ENCODE results near the gene AZIN2. TPM values are rescaled to one million over a fixed set of nuclear protein-coding genes. Genes with fewer than 3 reads are reported as not detected.

AZIN2 gene
- total and polyA plus RNA-seq, 2 of the 13 experiments (the other 11 are each of a cell fraction or from before 2014, with no cell fraction given): 1.7 to 3.5 TPM

GRCh38 chr1:33127001-33127823, 46.3 kb downstream of the AZIN2 start (continued):
- TF ChIP-seq, protein P1, sequence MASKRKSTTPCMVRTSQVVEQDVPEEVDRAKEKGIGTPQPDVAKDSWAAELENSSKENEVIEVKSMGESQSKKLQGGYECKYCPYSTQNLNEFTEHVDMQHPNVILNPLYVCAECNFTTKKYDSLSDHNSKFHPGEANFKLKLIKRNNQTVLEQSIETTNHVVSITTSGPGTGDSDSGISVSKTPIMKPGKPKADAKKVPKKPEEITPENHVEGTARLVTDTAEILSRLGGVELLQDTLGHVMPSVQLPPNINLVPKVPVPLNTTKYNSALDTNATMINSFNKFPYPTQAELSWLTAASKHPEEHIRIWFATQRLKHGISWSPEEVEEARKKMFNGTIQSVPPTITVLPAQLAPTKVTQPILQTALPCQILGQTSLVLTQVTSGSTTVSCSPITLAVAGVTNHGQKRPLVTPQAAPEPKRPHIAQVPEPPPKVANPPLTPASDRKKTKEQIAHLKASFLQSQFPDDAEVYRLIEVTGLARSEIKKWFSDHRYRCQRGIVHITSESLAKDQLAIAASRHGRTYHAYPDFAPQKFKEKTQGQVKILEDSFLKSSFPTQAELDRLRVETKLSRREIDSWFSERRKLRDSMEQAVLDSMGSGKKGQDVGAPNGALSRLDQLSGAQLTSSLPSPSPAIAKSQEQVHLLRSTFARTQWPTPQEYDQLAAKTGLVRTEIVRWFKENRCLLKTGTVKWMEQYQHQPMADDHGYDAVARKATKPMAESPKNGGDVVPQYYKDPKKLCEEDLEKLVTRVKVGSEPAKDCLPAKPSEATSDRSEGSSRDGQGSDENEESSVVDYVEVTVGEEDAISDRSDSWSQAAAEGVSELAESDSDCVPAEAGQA (IDR thresholded peaks at IDR 0.05; ENCODE audit: low read depth): peak; percentile 62
- TF ChIP-seq, protein P1 (CRISPR knock-in tag; IDR thresholded peaks at IDR 0.05; ENCODE audit: borderline replicate concordance): no peak; the same call in 1 of the 2 replicates
- TF ChIP-seq ZNF773 (CRISPR knock-in tag; IDR thresholded peaks at IDR 0.05; ENCODE audit: borderline replicate concordance) (no peak), ZSCAN25 (CRISPR knock-in tag; IDR thresholded peaks at IDR 0.05) (0 out of 2 replicates have a peak, but pooled peaks have one; percentile 4), ZNF775 (CRISPR knock-in tag; IDR thresholded peaks at IDR 0.05; ENCODE audit: borderline replicate concordance) (no peak), ZNF251 (CRISPR knock-in tag; IDR thresholded peaks at IDR 0.05) (no peak), TAF1 (CRISPR knock-in tag; IDR thresholded peaks at IDR 0.05) (peak; percentile 82), ZNF501 (CRISPR knock-in tag; IDR thresholded peaks at IDR 0.05) (peak; percentile 93), EHMT2 (IDR thresholded peaks at IDR 0.05; ENCODE audit: borderline replicate concordance, low read depth, low read length) (no peak; the same call in 1 of the 2 replicates), FOXC1 (CRISPR knock-in tag; IDR thresholded peaks at IDR 0.05; ENCODE audit: borderline replicate concordance) (peak; percentile 97; the same call in 1 of the 2 replicates), NBN (conservative IDR thresholded peaks at IDR 0.05) (no peak), KDM2A (CRISPR knock-in tag; IDR thresholded peaks at IDR 0.05; ENCODE audit: borderline replicate concordance, low read depth) (peak; percentile 93), ZNF660 (CRISPR knock-in tag; IDR thresholded peaks at IDR 0.05; ENCODE audit: borderline replicate concordance, low read depth) (no peak)
- TF ChIP-seq, protein P2, sequence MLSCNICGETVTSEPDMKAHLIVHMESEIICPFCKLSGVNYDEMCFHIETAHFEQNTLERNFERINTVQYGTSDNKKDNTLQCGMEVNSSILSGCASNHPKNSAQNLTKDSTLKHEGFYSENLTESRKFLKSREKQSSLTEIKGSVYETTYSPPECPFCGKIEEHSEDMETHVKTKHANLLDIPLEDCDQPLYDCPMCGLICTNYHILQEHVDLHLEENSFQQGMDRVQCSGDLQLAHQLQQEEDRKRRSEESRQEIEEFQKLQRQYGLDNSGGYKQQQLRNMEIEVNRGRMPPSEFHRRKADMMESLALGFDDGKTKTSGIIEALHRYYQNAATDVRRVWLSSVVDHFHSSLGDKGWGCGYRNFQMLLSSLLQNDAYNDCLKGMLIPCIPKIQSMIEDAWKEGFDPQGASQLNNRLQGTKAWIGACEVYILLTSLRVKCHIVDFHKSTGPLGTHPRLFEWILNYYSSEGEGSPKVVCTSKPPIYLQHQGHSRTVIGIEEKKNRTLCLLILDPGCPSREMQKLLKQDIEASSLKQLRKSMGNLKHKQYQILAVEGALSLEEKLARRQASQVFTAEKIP (CRISPR knock-in tag; IDR thresholded peaks at IDR 0.05; ENCODE audit: borderline replicate concordance): no peak

Measured in HepG2 (cell line).